IPS DF 19.7 (cell line): ENCODE results near the gene GALNT18.

ENCODE experiments used
- DNase-seq: peaks from one replicate; pipeline ENCODE4 v3.0.0-alpha.2; 2013; ENCODE audit warnings: low read depth, low spot score

GALNT18 gene

GRCh38 chr11:11313902-11314692, 307.7 kb downstream of the GALNT18 start:
- no peak for DNase-seq

DNA sequence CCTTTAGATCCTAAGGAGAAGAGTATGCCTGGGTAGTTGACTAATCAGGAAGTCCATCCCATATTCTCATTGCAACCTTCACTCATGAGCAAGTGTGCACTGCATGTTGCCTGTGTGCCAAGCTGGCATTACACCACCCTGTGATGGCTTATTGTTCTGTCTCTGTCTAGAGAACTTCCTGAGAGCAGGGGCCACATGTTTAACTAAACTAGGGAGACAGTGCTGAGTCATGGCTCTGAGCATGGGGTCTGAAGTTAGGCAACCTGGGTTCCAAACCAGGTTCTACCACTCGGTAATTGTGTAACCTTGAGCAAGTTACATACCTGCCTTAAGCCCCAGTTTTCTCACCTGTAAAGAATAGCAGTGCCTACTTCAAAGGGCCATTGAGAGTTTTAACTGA, 308.4 kb downstream of the GALNT18 start:
- DNase-seq = no peak

GRCh38 chr11:11312738-11313137, 309.1 kb downstream of the GALNT18 start:
- DNase-seq = no peak

- DNase-seq = no peak
Measured at GRCh38 chr11:11311169-11311568, 310.6 kb downstream of the GALNT18 start.

DNA sequence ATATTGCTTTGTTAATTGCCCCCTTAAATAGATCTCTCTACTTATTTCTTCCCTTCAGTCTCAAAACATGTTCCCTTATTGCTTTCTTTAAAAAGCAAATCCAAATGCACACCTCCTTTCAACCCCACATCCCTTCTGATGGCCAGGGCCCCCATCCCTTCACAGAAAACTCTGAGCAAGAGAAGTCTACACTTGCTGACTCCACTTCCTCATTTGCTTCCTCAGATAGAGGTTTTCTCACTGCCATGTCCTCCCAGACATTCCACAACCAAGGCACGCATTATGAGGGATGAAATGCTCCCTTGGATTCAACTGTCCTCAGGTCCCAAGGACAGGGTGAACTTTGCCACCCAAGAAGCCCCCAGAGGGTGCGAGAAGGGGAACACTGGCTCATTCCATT, 311.9 kb downstream of the GALNT18 start:
- DNase-seq = no peak

GRCh38 chr11:11308249-11308648, 313.6 kb downstream of the GALNT18 start:
- DNase-seq = no peak

DNA sequence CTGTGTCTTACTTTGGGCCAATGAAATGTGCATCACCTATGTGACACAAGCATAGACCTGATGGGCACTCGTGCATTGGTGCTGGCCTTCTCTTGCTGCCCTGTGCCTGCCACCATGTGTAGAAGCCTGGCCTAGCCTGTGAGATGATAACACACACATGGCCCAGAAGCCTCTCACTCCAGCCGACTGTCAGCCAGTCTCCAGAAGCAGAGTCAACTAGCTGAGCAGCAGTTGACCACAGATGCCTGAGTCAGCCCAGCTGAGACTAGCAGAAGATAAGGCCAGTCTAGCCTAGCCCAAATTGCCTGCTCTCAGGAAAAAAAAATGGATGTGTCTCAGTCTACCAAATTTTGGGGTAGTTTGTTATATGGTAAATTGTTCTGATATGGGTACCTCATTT, 314.9 kb downstream of the GALNT18 start:
- no peak for DNase-seq

GRCh38 chr11:11304550-11304949, 317.3 kb downstream of the GALNT18 start:
- DNase-seq = no peak

- no peak for DNase-seq
Measured at GRCh38 chr11:11302565-11302964, 319.2 kb downstream of the GALNT18 start.

GRCh38 chr11:11301212-11301611, 320.6 kb downstream of the GALNT18 start:
- no peak for DNase-seq

- no peak for DNase-seq
Measured at GRCh38 chr11:11297578-11297977, 324.2 kb downstream of the GALNT18 start.

- DNase-seq = no peak
Measured at GRCh38 chr11:11296434-11296833, 325.4 kb downstream of the GALNT18 start.

DNA sequence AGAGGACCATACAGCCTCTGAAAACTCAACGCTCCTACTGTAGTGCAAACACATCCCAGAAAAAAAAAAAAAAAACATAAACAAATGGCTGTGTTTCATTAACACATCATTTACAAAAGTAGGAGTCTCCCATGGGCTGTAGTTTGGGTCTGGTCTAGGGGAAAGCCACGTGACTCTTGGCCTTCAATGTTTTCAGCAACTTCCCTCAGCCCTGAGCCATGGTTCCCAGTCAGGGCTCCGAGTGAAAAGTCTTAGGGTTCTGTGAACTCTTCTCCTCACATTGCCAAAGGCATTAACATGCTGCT, 327.3 kb downstream of the GALNT18 start:
- DNase-seq = no peak

DNA sequence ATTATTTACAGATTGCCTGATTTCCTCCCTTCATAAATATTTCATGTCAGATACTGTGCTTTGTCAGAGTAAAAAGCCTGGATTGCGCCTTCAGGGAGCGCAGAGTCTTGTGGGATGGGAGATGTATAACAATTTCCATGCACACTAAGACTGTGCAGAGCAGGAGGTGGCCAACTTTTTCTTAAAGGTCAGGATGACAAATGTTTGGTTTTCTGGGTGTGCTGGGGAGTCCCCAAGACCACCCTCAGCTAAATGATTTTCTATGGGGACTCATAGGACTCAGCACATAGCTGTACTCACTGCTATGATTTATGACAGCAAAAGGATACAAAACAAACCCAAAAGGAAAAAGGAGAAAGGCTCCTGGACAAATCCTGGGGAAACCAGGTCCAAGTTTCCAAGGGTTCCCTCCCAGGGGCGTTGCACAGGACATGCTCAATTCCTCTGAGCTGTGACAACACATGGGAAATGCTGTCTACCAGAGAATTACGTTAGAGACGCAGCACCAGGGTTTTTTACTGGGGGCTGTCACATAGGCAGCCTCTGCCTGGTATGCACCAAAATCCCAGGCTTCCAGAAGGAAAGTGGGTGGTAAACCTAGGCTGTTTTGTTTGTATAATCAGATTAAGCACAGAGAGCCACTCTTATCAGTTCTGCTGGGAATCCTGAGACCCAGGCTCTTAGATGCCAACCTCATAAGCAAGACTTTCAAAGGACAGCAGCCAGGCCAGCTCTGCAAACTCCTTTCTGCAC, 327.8 kb downstream of the GALNT18 start:
- no peak for DNase-seq

DNA sequence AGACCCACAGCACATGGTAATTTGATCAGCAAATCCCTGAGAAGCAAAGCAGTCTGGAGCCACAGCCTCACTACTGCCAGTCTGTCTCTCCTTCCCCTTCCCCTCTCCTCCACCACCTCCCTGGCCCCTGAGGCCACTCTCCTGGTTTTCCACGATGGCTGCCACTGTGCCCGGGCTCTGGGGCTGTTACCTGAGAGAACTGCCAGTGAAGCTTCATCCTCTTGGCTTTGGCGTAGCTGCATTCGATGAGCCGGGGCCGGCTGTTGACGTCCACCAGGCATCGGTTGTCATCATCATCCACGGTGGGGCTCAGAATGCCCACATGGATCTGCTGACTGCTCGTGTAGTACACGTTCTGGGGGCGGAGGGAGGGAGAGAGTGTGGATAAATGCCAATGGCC, 329.0 kb downstream of the GALNT18 start:
- no peak for DNase-seq

GRCh38 chr11:11291041-11292015, 330.5 kb downstream of the GALNT18 start:
- no peak for DNase-seq

DNA sequence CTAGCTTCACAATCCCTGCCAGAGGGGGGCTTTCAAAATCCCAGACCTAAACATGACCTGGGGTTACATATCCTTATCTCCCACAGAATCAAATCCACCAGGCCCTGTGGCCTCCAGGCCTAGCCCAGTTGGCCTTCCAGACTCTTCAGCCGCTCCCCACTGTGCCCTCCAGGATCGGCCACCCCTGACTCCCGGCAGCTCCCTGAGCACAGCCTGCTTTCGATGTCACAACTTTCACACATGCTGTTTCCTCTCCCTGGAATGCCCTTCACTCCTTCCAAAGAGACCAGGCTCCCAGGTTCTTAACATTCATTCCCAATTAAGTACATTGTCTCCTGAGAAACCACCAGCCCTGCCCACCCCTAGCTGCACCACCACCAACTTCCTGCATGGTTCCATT, 331.5 kb downstream of the GALNT18 start:
- DNase-seq = no peak

DNA sequence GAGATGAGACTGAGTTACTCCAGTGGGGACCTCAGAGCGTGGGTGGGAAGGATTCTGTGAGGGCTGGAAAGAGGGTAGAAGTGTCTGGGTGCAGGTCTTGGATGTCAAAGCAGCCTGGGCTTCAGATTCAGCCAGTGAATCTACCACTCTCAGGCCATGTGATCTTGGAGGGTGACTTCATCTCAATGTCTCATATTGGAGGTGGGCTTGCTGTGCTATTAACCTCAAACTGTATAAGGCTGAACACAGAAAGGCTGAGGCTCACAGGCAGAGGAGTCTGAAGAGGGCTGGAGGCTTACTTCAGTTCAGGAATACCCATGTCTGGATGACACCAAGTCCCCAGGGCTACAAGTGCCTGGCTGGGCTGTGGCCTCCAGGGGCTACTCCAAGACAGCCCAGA, 332.1 kb downstream of the GALNT18 start:
- DNase-seq = no peak

GRCh38 chr11:11288972-11289616, 332.7 kb downstream of the GALNT18 start:
- no peak for DNase-seq

- DNase-seq = no peak
Measured at GRCh38 chr11:11284481-11284880, 337.3 kb downstream of the GALNT18 start.

- DNase-seq = no peak
Measured at GRCh38 chr11:11281626-11282025, 340.2 kb downstream of the GALNT18 start.

DNA sequence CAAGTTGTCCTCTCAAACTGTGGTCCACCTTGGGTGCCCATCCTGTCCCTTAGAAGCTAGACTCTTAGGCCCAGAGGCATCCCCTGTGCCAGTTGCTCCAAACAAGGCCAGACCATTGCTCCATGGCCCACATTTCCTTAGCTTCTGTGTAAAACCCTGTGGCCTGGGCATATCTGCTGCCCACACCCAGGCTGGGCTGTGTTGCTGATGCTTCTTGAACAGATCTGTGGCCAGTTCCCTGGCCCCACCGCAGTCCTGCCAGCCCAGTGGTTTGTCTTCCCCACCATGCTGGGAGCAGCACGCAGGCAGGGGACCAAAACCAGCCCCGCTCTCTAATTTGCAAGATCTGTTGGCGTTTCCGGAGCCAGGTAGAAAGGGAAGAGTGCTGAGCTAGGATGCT, 341.0 kb downstream of the GALNT18 start:
- no peak for DNase-seq
